GM12878 (cell line): ENCODE data around the gene FKBP7. TPM values are rescaled to one million over a fixed set of nuclear protein-coding genes. Genes with fewer than 3 reads are reported as not detected.

Experiments used
- ATAC-seq: fragments of 200-7000 bp; cut with Tn5 transposase; 3 replicates; pipeline ENCODE4 v1.9.1; 2020; ENCODE audit warnings: mild to moderate bottlenecking, moderate library complexity
- BruUV-seq: library from RNA; stranded (reverse); fragments of 400-500 nt; replicated peaks from 2 replicates; lab custom pipeline; 2021; lab: Mats Ljungman, UMichigan
- CTCF ChIA-PET: fragments of 300-600 bp; sonication (Branson Sonifier 250); formaldehyde crosslinking; extraction: SDS; loops from one replicate; lab custom pipeline; 2021; ENCODE audit warnings: inconsistent platforms; lab: Yijun Ruan, JAX
- POLR2A ChIA-PET: fragments of 350-600 bp; formaldehyde crosslinking; extraction: SDS; loops from one replicate; lab custom pipeline; 2021; ENCODE audit warnings: inconsistent platforms; lab: Charles Lee
- RAD21 ChIA-PET: fragments of 300-600 bp; sonication (Branson Sonifier 250); formaldehyde crosslinking; loops from one replicate; lab custom pipeline; 2023; ENCODE audit warnings: antibody characterized with exemption; ENCODE audit not compliant: unreplicated experiment; lab: Charles Lee
- SMC1A ChIA-PET: fragments of 300-600 bp; sonication (Branson Sonifier 250); formaldehyde crosslinking; loops from one replicate; lab custom pipeline; 2023; ENCODE audit not compliant: unreplicated experiment, uncharacterized antibody; lab: Charles Lee
- DNase-seq: peaks from one replicate; pipeline ENCODE4 v3.0.0-alpha.2; 2011; ENCODE audit warnings: low read depth, low spot score
- FAIRE-seq: peaks from 3 replicates; lab custom pipeline; 2011; peaks lifted over from hg19 to GRCh38; lab: Jason Lieb, UNC
- H2AFZ ChIP-seq: 2 replicates; pipeline ENCODE4 v1.6.0; 2011; ENCODE audit warnings: low read depth, low read length, control low read depth; ENCODE audit not compliant: control insufficient read depth
- H3K27ac ChIP-seq: 2 replicates; pipeline ENCODE4 v1.5.1; 2011; ENCODE audit warnings: control low read depth; ENCODE audit not compliant: control insufficient read depth, insufficient read depth
- H3K27me3 ChIP-seq, 2 experiments: replicated peaks in 1 of 2; 2 replicates each; pipeline versions ENCODE4 v1.6.0 to v1.6.1; 2011; ENCODE audit warnings: low read length in 1 of 2; ENCODE audit not compliant: control insufficient read depth in 2 of 2, insufficient read depth in 2 of 2
- H3K36me3 ChIP-seq, 2 experiments: 2 replicates each; pipeline ENCODE4 v1.5.1; 2011; ENCODE audit warnings: low read length in 1 of 2; ENCODE audit not compliant: control insufficient read depth in 2 of 2, insufficient read depth in 2 of 2
- H3K4me1 ChIP-seq: 2 replicates; pipeline ENCODE4 v1.6.1; 2011; ENCODE audit warnings: mild to moderate bottlenecking, low read length, moderate library complexity, mixed read lengths; ENCODE audit not compliant: control insufficient read depth, insufficient read depth
- H3K4me2 ChIP-seq: 2 replicates; pipeline ENCODE4 v1.6.0; 2011; ENCODE audit warnings: control low read depth; ENCODE audit not compliant: control insufficient read depth, insufficient read depth
- H3K4me3 ChIP-seq: fragments of 200-600 bp; sonication (generic); 2 replicates; pipeline ENCODE4 v1.5.1; 2016
- H3K79me2 ChIP-seq: 2 replicates; pipeline ENCODE4 v1.6.0; 2011; ENCODE audit warnings: low read length; ENCODE audit not compliant: control insufficient read depth, insufficient read depth
- H3K9ac ChIP-seq: 2 replicates; pipeline ENCODE4 v1.8.0; 2011; ENCODE audit warnings: low read length, control low read depth, mixed read lengths; ENCODE audit not compliant: control insufficient read depth, insufficient read depth
- H3K9me3 ChIP-seq: replicated peaks from 3 replicates; pipeline ENCODE4 v1.5.1; 2011; ENCODE audit warnings: mild to moderate bottlenecking, low read length; ENCODE audit not compliant: control insufficient read depth, insufficient read depth
- H4K20me1 ChIP-seq: 2 replicates; pipeline ENCODE4 v1.6.0; 2011; ENCODE audit not compliant: control insufficient read depth, insufficient read depth
- EGR1 ChIP-seq, 2 experiments: IDR thresholded peaks; 1 replicate in 1 of 2; 2 replicates in 1 of 2; pipeline ENCODE4 v1.6.1; 2011 to 2012; ENCODE audit warnings: low read depth in 2 of 2, low read length in 2 of 2, borderline replicate concordance in 1 of 2, mild to moderate bottlenecking in 1 of 2, moderate library complexity in 1 of 2
- KDM1A ChIP-seq: fragments of 200-600 bp; sonication (generic); IDR thresholded peaks from 2 replicates; pipeline ENCODE4 v1.6.1; 2016; ENCODE audit warnings: borderline replicate concordance
- MTA2 ChIP-seq: fragments of 450-650 bp; IDR thresholded peaks from 2 replicates; pipeline ENCODE4 v1.6.1; 2016; ENCODE audit warnings: low read depth, mild to moderate bottlenecking, moderate library complexity
- POLR2AphosphoS2 ChIP-seq: IDR thresholded peaks from 2 replicates; pipeline ENCODE4 v1.6.1; 2011; ENCODE audit warnings: low read depth, mild to moderate bottlenecking, low read length, improper control_type of control experiment, moderate library complexity
- SMAD1 ChIP-seq: fragments of 450-650 bp; IDR thresholded peaks from 2 replicates; pipeline ENCODE4 v1.6.1; 2018; ENCODE audit warnings: mild to moderate bottlenecking, low read depth; ENCODE audit not compliant: partially characterized antibody
- SMAD5 ChIP-seq: IDR thresholded peaks from 2 replicates; pipeline ENCODE4 v1.6.1; 2016; ENCODE audit warnings: antibody characterized with exemption, low read depth
- ZNF207 ChIP-seq: fragments of 450-650 bp; IDR thresholded peaks from 2 replicates; pipeline ENCODE4 v1.6.1; 2014; ENCODE audit warnings: antibody characterized with exemption, mild to moderate bottlenecking, borderline replicate concordance
- ZNF217 ChIP-seq: fragments of 450-650 bp; IDR thresholded peaks from 2 replicates; pipeline ENCODE4 v1.6.1; 2017; ENCODE audit warnings: antibody characterized with exemption, mild to moderate bottlenecking
- ZNF24 ChIP-seq: fragments of 450-650 bp; IDR thresholded peaks from 2 replicates; pipeline ENCODE4 v1.6.1; 2017; ENCODE audit warnings: antibody characterized with exemption, mild to moderate bottlenecking
- ZNF384 ChIP-seq: IDR thresholded peaks from 2 replicates; pipeline ENCODE4 v1.6.1; 2012; ENCODE audit warnings: low read depth, mild to moderate bottlenecking, low read length, improper control_type of control experiment, borderline replicate concordance
- WGBS: methylation state at CpG from one replicate; pipeline ENCODE4 v1.1.6; 2016; ENCODE audit warnings: low lambda C conversion rate; ENCODE audit not compliant: insufficient replicate concordance, insufficient coverage; ENCODE audit errors: missing lambda C conversion rate; 5-methylcytosine and 5-hydroxymethylcytosine counted together
- in situ Hi-C: fragments of 300-500 bp; cut with MboI; formaldehyde crosslinking; loops from 9 replicates; pipeline ENCODE4 v1.14.3; 2018; ENCODE audit warnings: mixed read lengths
- intact Hi-C: fragments of 100-400 bp; cut with micrococcal nuclease; formaldehyde crosslinking; loops from one replicate; pipeline ENCODE4 v1.14.2; 2022; ENCODE audit not compliant: unreplicated experiment
- polyA plus RNA-seq, 11 experiments: library from polyadenylated mRNA; depleted of rRNA in 4 of 11; unstranded in 6 of 11; stranded (reverse) in 5 of 11; fragments of >200 nt; fragmentation: Nextera tagmentation in 4 of 11; fragmentation: Illumina TruSeq in 1 of 11; extraction: Ambion mirVana in 4 of 11; extraction: Trizol in 1 of 11; gene quantifications; 1 replicate in 1 of 11; 2 replicates in 10 of 11; pipeline versions ENCODE4 v1.2.1 to v1.2.3, GENCODE V29; 2011 to 2016; ENCODE audit warnings: inconsistent platforms in 2 of 11, missing spikeins in 2 of 11, low read depth in 1 of 11
- total RNA-seq, 4 experiments: library from RNA; depleted of rRNA in 3 of 4; stranded (reverse); fragments of >200 nt in 3 of 4; fragmentation: Illumina TruSeq in 1 of 4; extraction: Trizol in 1 of 4; gene quantifications; 2 replicates each; pipeline versions ENCODE4 v1.2.1 to v1.2.3, GENCODE V29; 2013 to 2021
- TF ChIP-seq, protein P1 (sequence below): fragments of 150-350 bp; IDR thresholded peaks from 2 replicates; pipeline ENCODE4 v1.6.1; 2014; ENCODE audit warnings: mild to moderate bottlenecking, low read depth, low read length
- TF ChIP-seq, protein P2 (sequence below): fragments of 450-650 bp; IDR thresholded peaks from 2 replicates; pipeline ENCODE4 v1.6.1; 2016; ENCODE audit warnings: mild to moderate bottlenecking, moderate library complexity, borderline replicate concordance
- TF ChIP-seq, protein P3 (sequence below): fragments of 450-650 bp; conservative IDR thresholded peaks from 2 replicates; pipeline ENCODE4 v1.6.1; 2017; ENCODE audit warnings: mild to moderate bottlenecking, moderate library complexity

The FKBP7 gene
- total and polyA plus RNA-seq, 10 of the 15 experiments (the other 5 are each of a cell fraction or from before 2014, with no cell fraction given) = 5.6 to 16.7 (median 12.5) TPM

DNA sequence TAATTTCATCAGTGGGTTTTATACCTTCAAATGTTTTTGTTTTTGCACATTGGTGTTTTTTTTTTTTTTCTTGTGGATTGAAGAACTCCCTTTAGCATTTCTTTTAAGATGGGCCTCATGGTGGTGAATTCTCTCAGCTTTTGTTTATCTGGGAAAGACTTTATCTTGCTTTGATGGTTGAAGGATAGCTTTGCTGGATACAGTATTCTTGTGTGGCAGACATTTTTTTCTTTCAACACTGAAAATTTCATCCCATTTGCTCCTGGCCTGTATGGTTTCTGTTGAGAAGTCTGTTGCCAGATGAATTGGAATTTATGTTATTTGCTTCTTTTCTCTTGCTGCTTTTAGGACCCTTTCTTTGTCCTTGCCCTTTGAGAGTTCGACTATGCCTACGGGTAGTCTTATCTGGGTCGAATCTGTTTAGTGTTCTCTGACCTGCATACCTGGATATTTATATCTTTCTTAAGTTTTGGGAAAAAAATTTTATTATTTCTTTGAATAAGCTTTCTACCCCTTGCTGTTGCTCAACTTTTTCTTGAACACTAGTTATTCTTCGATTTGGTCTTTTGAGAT lies 53.1 kb downstream of the FKBP7 start:
- POLR2A ChIA-PET = interaction anchor here (0.7 kb wide), 1 partner anchor 275 kb away, joined by 5 read pairs; no protein-coding TSS in a partner anchor
- ATAC-seq (no peak), DNase-seq (no peak)
- in situ Hi-C loops = no loop called here
- H3K4me2 ChIP-seq = no peak overlapping the region
- H3K9ac ChIP-seq = no peak overlapping the region
- SMC1A ChIA-PET = interaction anchor here (0.6 to 1.5 kb wide), 4 partner anchors 15 to 30 kb away, joined by 3 to 5 read pairs (median 4); no protein-coding TSS in a partner anchor
- RAD21 ChIA-PET = no interaction called here
- no TSS peak for BruUV-seq
- no peak overlapping the region for H2AFZ ChIP-seq
- H4K20me1 ChIP-seq = no peaks in the 10 kb centered on the region
- no peak overlapping the region for H3K27ac ChIP-seq
- WGBS = 98% methylated on average over 4 of the region's 4 CpGs
- H3K27me3 ChIP-seq = no peaks in the 10 kb centered on the region
- H3K4me3 ChIP-seq = no peak overlapping the region
- CTCF ChIA-PET = interaction anchor here (0.6 to 4.3 kb wide), 4 partner anchors 8 to 28 kb away, joined by 3 to 16 read pairs (median 3); no protein-coding TSS in a partner anchor
- TF ChIP-seq, protein P1, sequence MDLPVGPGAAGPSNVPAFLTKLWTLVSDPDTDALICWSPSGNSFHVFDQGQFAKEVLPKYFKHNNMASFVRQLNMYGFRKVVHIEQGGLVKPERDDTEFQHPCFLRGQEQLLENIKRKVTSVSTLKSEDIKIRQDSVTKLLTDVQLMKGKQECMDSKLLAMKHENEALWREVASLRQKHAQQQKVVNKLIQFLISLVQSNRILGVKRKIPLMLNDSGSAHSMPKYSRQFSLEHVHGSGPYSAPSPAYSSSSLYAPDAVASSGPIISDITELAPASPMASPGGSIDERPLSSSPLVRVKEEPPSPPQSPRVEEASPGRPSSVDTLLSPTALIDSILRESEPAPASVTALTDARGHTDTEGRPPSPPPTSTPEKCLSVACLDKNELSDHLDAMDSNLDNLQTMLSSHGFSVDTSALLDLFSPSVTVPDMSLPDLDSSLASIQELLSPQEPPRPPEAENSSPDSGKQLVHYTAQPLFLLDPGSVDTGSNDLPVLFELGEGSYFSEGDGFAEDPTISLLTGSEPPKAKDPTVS = no peak
- TF ChIP-seq EGR1 (IDR thresholded peaks at IDR 0.05; ENCODE audit: borderline replicate concordance in 1 of 2, low read depth in 2 of 2, low read length in 2 of 2) (no peak), KDM1A (no peak), ZNF384 (no peak), ZNF24 (no peak), SMAD5 (no peak), ZNF217 (no peak), SMAD1 (no peak), MTA2 (no peak), POLR2AphosphoS2 (no peak), ZNF207 (no peak)
- TF ChIP-seq, protein P2, sequence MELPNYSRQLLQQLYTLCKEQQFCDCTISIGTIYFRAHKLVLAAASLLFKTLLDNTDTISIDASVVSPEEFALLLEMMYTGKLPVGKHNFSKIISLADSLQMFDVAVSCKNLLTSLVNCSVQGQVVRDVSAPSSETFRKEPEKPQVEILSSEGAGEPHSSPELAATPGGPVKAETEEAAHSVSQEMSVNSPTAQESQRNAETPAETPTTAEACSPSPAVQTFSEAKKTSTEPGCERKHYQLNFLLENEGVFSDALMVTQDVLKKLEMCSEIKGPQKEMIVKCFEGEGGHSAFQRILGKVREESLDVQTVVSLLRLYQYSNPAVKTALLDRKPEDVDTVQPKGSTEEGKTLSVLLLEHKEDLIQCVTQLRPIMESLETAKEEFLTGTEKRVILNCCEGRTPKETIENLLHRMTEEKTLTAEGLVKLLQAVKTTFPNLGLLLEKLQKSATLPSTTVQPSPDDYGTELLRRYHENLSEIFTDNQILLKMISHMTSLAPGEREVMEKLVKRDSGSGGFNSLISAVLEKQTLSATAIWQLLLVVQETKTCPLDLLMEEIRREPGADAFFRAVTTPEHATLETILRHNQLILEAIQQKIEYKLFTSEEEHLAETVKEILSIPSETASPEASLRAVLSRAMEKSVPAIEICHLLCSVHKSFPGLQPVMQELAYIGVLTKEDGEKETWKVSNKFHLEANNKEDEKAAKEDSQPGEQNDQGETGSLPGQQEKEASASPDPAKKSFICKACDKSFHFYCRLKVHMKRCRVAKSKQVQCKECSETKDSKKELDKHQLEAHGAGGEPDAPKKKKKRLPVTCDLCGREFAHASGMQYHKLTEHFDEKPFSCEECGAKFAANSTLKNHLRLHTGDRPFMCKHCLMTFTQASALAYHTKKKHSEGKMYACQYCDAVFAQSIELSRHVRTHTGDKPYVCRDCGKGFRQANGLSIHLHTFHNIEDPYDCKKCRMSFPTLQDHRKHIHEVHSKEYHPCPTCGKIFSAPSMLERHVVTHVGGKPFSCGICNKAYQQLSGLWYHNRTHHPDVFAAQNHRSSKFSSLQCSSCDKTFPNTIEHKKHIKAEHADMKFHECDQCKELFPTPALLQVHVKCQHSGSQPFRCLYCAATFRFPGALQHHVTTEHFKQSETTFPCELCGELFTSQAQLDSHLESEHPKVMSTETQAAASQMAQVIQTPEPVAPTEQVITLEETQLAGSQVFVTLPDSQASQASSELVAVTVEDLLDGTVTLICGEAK = no peak
- TF ChIP-seq, protein P3, sequence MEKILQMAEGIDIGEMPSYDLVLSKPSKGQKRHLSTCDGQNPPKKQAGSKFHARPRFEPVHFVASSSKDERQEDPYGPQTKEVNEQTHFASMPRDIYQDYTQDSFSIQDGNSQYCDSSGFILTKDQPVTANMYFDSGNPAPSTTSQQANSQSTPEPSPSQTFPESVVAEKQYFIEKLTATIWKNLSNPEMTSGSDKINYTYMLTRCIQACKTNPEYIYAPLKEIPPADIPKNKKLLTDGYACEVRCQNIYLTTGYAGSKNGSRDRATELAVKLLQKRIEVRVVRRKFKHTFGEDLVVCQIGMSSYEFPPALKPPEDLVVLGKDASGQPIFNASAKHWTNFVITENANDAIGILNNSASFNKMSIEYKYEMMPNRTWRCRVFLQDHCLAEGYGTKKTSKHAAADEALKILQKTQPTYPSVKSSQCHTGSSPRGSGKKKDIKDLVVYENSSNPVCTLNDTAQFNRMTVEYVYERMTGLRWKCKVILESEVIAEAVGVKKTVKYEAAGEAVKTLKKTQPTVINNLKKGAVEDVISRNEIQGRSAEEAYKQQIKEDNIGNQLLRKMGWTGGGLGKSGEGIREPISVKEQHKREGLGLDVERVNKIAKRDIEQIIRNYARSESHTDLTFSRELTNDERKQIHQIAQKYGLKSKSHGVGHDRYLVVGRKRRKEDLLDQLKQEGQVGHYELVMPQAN = no peak
- TF ChIP-seq, all 136 proteins: peak for 0
- no peaks in the 10 kb centered on the region for H3K4me1 ChIP-seq
- intact Hi-C loops = no loop called here
- no peak for FAIRE-seq
- peaks cover 4% of the 10 kb centered on the region; the same call in 2 of the 3 replicates for H3K9me3 ChIP-seq
- H3K79me2 ChIP-seq = no peaks in the 10 kb centered on the region
- H3K36me3 ChIP-seq = peaks cover 4 to 26% of the 10 kb centered on the region in 2 experiments
